Iris pigment epithelial cell (primary cell): ENCODE results near the gene FARP1.
A peak's percentile ranks its signal among the peaks of the same experiment; 100 is the strongest.

Experiments used
- DNase-seq: peaks from one replicate; pipeline ENCODE4 v3.0.0-alpha.2; 2011; ENCODE audit warnings: low read depth

The FARP1 gene

DNA sequence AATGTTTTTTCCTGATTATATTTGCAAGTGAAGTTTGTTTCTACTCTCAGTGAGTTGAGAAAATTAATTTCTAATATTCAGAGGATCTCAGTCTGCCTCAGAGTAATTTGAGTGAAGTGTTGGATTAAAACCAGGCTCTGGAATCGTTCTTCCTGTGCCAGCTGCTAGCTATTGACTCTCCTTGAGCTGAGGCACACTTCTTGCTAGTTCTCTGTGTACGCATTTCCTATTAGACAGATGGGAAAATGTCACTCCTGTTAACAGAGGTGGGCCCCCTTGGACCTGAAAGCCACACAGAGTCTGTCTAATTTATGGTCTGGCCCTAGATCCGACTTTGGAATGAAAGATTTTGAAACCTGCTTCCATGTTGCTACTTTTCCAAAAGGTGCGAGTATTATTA is 141.8 kb downstream of the FARP1 start:
- DNase-seq, result no peak

DNA sequence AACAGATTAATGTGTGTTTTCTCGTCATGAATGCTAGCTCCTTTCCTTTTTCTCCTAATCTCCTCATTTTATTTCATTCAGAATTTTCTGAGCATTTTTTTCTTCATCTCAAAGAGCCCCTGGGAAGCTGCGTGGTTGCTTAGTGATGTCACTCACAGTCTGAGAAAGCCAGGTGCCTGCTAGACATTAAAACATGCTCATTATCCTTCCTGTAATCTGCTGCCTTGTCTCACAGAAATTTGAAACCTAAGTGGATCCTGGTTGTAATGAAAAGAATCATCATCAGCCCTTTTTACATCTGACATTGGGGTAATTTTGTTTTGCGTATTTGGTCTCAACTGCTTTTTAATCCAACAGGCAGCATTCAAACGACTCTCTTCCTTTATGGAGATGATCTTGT is 142.4 kb downstream of the FARP1 start:
- peak; percentile 53 for DNase-seq

DNA sequence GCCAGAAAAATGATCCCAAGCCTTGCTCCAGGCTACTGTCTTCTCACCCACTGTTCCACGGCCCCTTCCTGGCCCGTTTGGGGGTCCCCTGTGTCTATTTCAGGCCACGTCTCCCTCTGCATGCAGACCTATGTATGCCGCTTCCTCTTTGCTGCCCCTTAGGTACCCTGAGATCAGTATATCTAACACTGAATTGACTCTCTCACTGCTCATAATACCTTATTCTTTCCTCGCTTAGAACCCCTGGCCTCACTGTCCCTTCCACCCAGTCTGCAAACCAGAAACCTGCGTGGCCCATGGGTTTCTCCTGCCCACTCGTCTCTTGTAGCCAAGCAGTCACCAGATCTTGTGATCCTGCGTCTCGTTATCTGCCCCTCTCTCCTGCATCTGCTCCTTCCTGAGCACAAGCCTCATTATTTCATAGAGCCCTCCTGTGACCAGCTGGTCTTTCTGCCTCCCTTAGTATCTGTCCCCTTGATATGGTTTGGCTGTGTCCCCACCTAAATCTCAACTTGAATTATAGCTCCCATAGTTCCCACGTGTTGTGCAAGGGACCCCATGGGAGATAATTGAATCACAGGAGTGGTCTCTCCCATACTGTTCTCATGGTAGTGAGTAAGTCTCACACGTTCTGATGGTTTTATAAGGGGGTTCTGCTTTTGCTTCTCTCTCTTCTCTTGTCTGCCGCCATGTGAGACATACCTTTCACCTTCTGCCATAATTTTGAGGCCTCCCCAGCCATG is 143.1 kb downstream of the FARP1 start:
- no peak for DNase-seq

DNA sequence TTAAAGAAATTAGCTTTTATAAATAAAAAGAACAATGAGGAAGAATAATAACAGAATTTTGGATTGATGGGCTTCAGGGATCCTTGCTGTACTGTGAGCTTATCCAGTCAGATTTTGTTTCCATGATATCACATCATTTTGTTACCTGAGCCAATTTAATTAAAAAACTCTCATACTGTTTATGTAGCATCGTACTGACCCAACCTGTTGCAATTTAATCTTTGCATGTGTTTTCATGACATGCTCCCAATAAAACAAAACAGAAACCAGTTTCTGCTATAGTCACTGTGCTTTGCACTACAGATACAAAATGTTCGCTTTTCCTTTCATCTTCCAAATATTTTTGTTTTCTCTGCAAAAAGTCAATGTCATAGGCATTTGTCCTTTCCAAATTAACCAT is 143.9 kb downstream of the FARP1 start:
- no peak for DNase-seq

DNA sequence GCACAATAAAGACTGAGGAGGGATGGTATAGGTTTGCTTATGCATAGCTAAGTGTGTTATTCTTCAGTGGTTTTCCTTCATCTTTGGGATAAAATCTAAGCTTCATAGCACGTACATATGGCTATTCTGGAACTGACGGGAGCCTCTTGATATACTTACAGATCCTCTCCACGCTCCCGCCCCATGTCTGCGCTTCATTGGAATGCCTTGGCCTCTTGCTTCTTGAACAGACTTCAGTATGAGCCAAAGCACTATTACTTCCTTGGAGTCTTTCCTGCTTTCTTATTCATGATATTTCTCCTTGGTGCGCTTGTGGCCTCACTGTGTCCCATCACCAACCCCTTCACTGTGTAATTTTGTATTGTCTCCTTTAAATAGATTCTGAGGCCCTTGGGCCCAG is 145.3 kb downstream of the FARP1 start:
- DNase-seq, result no peak

DNA sequence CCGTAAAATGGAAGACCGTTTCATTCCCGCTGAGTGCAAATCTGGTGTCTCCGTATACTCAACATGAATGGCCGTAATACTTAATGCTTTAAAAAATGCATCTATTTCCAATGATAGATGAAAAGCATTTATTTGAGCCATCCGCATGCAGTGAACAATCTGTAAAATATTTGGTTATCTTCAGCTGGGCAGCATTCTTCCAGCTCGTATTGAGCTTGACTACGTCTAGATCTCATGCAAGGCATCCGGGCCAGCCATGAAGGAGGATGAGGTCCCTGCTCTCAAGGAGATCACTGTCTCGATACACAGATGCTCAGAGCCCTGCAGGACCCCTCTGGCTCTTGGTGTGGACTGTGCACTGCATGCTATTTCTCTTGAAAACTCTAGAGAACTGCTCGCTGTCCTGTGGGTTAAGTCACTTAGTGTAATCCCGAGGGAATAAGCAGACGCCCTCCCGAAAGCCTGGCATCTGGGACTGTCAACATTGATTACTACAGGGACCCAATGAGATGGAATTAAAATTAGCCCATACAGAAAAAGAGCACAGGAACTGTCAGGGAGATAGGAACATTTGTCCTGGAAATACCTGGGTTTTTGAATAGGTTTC is 146.5 kb downstream of the FARP1 start:
- DNase-seq, result no peak

DNA sequence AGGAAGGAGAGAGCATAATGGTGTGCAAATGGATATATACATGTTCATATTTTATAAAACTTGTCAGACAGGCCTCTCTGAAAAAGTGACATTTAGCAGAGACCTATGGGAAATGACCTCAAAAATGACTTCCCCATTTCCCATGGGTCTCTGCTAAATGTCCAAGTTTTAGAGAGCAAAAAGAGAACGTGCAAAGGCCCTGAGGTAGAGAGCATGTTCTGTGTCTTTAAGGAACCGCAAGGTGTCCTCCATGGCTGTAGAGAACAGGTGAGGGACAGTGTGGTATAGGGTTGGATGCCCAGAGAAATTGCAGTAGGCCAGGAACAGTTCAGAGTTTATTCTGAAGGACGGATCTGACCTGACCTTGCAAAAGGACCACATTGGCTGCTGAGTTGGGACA is 147.4 kb downstream of the FARP1 start:
- no peak for DNase-seq

DNA sequence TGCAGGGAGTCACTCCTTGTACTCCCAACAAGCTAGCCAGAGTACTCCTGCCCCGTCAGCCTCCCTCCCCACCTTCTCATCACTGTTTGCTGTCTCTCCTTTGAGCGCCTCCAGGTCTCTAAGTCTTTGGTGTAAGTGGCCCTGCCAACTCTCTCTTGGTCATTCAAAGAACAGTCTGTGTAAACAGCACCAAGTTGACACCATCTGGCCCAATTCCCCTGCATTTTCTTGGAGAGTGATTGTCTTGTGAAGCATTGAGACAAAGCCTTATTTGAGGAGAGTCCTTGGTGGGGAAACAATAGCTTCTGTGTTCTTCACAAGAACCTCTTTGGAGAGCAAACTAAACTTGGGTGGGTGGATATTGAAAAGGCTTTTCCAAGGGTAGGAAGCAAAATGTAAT is 148.8 kb downstream of the FARP1 start:
- no peak for DNase-seq

DNA sequence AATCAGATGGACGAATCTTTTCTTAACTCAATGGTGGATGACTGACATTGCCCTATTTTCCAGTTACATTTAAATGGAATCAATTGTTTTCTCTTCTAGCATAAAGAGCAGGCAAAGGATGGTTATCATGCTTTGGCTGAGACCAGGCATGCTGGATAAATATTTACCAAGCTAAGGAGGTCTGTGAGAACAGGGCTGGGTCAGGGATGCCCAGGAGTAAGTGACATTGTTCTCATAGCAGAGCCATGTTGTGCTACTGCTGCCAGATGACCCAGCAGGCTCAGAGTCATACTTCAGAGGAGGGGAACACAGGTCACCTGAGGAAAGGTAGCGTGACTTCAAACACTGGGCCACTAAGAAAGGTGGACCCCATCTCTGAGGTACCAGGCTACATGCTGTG is 150.2 kb downstream of the FARP1 start:
- DNase-seq, result no peak

DNA sequence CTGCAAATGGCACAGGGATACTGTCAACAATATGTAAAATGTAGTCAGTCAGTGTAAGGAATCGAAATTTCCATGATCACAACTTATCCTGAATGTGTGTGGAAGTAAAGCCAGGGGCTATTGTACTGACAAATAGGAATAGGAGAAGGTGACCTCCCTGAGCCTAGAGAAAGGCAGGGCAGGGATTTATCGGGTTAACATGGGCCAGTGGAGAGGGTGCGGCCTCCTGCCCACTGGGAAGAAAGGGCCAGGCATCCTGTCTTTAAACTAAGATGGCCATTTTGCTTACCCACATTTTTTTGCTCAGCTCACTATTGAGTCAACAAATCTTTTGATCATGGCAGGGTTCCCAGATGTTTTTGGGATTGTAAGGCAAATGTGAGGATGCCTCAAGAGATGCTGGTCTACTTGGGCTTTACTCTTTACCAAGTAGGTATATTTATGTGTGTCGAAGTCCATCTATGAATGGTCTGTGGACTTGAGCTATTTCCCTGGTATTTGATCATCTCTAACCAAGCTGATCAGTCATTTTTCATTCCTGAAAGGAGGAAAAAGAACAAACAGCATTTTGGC is 150.8 kb downstream of the FARP1 start:
- DNase-seq, result peak; percentile 33

DNA sequence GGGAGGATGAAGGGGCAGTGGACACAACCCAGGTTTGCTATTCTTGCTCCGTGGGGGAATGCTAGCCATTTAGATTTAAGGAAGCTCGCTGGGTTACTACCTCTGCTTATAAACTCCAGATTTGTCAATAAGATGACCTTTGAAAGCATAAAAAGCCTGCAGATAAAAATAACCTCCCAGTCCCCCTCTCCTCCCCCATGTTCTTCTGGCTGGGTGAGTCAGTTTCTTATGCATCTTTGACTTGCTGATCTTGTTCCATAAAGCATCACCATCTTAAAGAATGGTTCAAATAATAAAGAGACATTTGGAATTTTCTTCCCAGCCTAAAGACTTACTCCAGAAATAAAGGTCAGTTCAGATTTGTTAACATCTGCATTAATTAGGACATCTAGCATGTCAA is 152.5 kb downstream of the FARP1 start:
- DNase-seq, result peak; percentile 44

DNA sequence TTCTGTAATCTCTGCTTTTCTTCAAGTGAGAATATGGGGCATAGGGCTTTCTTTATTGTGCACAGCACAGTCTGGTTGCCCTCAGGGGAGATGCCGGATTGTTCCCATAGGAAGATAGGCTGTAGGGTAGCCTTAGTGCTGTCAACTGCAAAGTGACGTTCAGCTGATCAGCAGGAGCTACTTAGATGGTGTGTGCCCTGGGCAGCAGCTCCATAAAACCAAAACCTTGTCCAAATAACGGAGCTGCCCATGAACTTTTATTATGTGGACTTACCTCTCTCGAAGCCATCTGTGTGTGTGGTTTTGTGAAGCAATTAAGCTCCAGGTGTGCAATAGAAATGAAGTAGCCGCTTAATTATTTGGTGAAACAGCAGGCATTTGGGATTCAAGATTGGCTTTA is 154.2 kb downstream of the FARP1 start:
- DNase-seq, result no peak

DNA sequence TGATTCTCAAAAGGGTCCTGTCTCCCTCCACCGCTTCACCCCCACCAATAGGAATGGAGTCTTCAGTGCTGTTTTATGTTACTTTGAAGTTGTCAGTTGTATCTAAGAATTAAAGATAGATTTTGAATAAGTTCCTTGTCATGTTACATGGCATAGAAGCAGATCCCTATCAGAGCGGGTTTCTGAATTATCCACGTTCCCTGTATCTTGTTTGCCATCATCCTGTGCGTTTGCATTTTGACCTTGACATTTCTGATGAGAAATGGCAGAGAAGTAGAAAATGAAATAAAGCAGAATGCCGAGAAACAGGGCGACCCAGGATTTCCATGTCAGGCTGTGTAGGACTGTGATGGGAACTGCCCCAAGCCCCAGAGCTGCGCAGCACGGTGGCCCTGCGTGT is 154.9 kb downstream of the FARP1 start:
- no peak for DNase-seq

DNA sequence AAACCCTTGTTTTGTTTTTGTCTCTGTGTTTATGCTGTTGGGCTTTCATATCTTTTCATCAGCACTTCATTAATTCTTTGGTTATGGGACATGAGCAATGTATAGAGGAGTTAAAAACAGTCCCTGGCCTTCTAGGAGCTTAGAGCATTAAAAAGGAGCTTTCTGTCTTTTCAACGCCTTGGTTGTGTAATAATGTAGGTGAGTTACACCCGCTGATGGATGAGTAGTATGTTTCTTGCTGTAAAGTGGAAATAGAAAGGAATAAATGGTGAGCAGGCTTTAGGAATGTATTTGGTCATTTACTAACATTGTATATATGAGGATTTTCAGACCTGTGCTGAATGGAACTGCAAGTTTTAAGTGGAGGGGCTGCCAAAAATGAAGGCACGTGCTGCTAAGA is 155.7 kb downstream of the FARP1 start:
- DNase-seq, result no peak

DNA sequence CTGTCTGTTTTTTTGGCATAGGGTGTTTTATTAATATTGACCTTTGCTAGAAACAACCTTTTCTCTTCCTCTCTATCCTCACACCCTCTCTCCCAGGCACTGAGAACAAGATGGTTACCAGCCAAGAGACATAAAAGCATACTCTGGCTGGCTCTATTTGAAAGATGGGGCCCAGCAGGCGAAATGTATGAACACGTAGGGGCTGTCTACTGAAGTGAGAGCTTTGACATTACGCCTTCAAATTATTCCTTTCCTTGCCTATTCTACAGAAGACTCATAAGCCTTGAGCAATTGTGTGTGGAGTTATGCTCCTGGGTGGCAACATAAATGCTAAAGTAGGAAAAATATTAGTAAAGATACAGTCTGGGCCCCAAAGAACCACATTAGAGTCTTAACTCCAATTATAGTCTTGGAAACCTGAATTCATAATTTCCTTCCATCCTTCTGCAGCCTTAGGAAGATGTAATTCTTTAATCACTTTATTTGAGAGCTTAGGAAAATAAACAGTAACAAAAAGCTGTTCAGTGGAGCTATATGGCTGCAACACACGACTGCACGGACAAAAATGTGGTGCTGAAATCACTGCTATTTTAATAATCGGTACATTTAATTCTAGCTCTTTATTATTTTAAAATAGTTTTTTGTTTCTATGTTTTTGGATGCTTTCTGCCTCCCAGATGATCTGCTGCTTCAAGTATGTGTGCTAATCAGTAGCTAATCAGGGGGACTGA is 156.5 kb downstream of the FARP1 start:
- DNase-seq, result no peak

DNA sequence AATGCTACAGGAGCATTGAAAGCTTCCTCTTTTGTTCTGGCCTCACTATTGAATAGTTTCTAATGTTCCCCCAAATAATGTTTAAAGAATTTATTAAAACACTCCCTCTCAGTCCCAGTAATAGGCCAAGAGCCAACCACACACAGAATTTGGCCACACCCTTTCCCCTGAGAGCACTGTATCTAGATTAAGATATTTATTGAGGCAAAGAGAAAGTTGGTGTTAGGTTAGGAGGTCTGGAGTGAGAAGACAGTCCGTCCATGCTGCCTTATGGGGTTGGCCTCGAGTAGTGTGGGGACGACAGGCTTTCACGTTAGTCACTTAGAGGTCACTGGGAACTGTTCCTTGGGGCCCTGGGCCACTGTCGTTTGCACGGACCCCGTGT is 157.1 kb downstream of the FARP1 start:
- no peak for DNase-seq

DNA sequence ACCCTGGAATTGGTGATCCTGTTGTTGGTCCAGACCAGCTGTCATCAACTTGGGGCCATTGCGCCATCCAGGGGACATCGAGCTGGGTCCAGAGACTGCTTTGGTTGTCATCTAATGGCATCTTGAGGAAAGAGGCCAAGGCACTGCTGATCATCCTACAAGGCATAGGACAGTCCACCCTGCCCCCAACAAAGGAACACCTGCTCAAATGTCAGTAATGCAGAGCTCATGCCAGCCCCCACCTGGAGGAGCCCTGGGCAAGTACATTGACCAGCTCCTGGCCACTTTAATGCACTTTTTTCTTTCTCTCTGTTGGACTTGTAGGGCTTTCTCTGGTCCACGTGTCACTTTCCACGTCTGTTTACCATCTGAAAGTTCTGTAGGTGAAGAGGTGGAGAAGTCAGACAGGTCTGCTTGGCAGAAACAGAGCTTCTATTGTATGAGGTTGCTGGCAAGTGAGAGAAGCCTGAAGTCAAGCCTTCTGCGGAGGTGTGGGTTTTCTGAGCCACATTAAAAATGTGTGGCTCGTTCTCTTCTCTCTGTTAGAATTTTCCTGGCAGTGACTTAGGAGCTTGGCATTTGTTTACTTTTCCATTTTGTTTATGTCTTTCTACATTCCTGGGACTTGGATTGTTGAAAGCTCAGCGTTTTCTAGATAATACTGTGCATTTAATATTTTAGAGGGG is 158.2 kb downstream of the FARP1 start:
- peak; percentile 54 for DNase-seq

DNA sequence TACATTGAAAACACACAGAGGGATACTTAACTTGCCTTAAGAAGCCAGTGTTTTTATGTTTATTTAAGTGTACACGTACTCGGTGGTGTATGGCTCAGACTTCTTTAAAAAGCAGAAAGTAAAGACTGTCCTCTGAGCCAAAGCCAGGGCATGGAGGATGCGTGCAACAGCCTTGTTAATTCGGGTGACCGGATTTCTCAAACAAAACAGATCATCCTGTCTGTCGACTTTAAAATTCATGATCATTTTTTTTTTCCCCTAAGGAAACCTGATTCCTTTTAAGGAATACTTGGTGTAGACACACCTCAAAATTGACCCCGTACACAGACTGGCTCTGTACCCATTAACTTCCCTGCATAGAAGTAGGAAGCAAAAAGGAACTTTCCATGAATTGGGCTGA is 158.8 kb downstream of the FARP1 start:
- DNase-seq, result peak; percentile 23

DNA sequence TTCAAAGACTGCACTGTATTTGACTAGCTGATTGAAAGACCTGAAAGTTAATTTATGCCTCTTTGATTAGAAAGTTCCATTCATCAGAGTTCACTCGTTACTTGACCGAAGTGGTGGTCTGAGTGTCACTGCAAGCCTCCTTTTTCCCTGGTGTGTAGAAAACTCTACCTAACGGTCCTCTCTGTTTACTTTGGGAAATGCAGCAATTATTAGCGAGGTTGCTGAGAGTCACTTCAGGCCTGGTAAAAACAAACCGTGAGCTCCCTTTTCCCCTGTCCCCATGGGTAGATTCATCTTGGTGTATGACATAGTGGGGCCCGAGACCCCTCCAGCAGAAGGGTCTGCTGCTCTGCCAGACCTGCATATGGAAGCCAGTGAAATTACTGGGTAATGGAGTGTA is 161.0 kb downstream of the FARP1 start:
- DNase-seq, result no peak

DNA sequence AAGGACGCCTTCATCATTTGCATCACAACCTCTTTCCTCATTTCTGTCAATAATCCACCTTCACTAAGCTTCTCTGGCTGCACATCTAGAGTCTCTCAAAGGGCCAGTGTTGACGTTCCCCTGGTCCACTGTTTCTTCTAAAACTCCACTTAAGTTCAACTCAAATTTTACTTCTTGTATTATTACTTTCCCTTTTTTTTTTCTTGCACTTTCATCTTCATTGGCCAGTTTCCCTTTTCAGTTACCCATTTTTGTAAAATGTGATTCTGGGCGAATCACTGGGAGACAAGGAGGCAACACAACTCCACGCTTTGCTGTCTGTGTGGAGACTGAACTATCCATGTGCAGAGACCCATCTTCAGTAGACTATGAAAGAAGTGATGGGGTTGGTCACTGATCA is 162.8 kb downstream of the FARP1 start:
- no peak for DNase-seq

DNA sequence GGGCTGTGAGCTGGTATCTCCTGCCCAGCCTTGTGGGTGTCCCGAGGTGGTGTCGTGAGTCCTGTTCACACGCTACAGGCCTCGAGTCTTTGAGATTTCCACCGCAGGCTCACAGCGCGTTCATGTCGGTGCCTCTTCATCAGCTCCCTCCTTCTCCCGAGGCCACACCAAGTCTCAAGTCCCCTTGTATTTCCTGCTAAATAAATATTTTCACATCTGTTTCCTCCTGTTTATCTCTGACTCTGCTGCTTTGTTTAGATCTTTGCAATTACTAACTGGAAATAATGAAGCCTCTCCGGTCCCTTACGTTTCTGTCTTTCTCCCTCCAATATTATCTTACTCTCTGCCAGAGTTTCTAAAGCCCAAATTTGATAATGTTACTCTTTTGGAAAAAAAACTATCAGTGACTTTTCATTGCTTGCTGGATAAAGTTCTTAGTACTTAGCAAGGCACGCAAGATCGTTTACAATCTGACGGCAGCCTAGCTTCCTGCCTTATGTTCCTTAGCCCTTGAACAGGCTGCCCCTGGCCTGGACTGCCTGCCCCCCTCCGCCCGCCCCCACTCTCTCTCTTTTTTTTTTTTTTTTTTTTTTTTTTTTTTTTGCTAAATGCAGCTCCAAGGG is 164.7 kb downstream of the FARP1 start:
- DNase-seq, result peak; percentile 66
